HG03103 (cell line): Measurements from ENCODE around the gene PRMT7.
A peak's percentile ranks its signal among the peaks of the same experiment; 100 is the strongest.

ENCODE experiments used
- ATAC-seq: cut with Tn5 transposase; IDR thresholded peaks from one replicate; pipeline ENCODE4 v1.9.1; 2021; ENCODE audit warnings: low read depth; ENCODE audit not compliant: unreplicated experiment

The PRMT7 gene

DNA sequence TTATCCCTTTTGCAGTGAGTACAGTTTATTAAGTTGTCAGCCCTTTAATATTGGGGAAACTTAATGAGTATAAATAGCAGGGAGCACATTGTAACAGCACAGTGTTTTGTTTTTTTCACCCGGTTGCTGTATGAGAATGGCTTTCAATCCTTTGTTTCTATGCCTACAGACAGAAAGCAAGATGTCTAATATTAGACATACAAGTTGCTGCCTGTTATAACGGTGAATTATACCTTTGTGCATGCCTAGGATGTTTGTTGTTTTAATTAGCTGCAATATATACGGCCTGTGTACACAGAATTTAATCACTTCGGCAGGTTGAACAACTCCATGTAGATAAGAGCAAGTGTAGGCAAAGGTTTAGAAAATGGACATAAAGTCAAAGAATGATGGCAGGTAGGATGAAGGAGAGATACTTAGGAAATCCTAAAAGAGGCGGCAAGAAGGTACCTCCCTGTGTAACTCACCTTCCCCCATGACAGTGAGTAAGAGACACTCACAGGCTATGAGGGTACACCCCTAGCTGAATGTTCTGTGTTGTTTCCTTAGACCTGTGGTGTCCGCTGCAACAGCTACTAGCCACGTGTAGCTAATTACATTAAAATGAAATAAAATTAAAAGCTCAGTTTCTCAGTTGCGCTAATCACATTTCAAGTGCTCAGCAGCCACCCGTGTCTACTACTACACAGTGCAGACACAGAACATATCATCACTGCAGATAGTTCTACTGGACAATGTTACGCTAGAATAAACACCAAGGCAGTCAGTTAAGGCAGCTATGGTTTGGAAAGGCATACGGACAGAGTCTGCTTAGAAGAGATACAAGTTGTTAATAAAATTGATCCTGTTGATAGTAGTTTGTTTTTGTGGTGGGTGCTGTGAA lies 11.0 kb upstream of the PRMT7 start:
- ATAC-seq = no peak

- ATAC-seq = no peak
These were observed 9.9 kb upstream of the PRMT7 start for GRCh38 chr16:68300734-68301459.

DNA sequence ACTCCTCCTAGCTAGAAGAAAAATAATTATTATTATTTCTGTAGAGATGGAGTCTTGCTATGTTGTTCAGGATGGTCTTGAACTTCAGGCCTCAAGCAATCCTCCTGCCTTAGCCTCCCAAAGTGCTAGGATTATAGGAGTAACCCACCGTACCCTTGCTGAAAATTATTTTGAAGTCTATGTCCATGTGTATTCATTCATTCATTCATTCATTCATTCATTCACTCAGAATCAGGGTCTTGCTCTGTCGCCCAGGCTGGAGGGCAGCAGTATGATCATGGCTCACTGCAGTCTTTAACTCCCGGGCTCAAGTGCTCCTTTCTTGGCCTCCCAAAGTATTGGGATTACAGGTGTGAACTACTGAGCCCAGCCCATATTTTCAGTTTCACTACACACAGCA lies 4.2 kb upstream of the PRMT7 start:
- no peak for ATAC-seq

DNA sequence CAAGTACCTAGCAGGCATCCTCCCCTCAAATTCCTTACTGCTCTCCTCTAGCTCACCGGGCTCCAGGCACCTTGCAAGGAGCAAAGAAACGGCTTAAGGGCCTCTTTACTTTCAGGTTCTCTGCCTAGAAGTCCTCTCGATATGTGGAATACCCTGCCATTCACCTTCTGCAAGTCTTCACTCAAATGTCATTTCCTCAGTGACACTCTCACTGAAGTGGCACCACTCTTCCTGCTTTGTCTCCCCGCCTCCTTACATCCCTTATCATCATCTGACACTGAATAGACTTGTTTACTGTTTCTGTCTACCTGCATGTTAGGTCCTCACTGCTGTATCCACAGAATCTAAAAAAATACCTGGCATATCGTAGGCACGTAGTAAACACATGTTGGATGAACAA lies 1.0 kb upstream of the PRMT7 start:
- no peak for ATAC-seq

DNA sequence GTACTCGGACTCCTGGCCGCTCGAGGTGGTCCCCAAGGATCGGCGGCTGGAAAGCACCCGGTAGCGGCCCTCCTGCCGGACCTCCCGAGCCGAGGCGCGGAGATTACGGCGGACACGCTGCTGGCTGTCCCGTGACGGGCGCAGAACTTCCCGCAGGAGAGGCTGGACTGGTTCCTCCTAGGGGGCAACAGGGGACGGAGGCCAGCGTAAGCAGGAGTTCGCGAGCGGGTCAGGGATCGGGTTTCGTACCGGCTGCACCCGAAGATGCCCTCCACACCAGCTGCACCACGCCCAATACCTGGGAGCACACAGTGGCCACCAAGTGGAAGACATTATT lies 414 bp upstream of the PRMT7 start:
- peak; percentile 29 for ATAC-seq

DNA sequence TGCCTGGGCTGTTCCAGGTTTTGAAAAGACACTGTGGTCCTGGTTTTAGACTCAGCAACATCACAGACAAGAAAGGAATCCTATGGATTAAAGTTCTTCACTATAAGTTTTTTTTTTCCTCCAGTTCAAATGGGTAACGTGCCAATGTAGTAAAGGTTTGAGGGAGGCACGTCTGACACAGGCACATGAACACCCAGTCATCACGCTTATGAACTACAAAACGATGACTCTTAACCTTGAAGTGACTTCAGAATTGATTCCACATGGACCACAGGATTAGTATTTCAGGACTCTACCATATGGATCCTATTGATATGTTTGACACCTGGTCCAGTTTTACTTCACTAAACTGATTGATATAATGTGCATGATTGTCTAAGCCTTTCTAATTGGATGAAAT lies 2.3 kb downstream of the PRMT7 start:
- no peak for ATAC-seq

DNA sequence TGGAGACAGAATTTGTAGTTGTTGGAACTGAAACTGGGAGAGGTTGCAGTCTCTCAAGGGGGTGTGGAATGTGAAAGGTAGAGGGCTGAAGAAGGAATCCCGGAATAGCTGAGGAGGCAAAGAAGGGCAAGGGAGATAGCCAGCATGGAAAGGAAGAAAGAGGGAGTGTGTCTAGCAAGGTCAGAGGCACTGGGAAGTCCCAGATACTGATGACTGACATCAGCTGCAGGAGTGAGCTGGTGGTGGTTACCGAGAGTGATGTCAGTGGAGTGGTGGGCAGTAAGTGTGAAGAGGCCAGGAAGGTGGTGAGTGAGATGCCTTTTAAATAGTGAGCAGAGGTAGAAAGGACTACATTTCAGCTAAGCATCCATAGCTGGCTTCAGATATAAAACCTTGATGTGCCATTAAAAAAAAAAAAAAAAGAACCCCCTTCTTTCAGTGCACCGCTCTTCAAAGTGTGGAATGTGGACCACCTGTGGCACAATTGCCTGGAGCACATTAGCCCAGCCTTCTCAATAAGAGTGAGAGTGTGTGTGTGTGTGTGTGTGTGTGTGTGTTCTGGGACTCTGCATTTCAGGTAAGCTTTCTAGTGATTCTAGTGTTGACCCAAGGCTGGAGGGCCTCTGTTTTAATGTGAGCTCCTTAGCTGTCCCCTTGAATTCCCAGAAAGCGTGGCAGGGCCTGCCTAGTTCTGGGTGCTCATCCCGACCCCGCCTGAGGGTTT lies 8.5 kb downstream of the PRMT7 start:
- no peak for ATAC-seq

GRCh38 chr16:68324336-68324735 lies 13.5 kb downstream of the PRMT7 start:
- no peak for ATAC-seq

DNA sequence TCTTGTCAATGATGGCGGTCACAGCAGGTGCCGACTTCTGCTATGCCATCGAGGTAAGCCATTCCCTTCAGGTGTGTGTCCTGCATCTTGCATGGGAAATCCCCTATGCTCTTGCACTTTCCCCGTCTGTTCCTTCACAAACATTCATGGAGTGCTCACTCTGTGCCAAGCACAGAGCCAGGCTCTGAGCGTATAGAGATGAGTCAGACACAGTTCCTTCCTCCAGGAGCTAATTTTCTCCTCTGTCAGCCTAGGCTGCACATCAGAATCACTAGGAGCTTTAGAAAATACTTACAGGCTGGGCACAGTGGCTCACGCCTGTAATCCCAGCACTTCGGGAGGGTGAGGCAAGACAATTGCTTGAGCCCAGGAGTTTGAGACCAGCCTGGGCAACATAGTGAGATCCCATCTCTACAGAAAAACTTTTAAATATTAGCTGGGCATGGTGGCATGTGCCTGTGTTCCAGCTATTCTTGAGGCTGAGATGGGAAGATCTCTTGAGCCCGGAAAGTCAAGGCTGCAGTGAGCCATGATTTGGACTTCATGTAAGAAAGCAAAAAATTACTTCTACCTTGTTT lies 14.1 kb downstream of the PRMT7 start:
- no peak for ATAC-seq

- no peak for ATAC-seq
These were observed 17.5 kb downstream of the PRMT7 start for GRCh38 chr16:68328151-68328859.

- no peak for ATAC-seq
These were observed 18.1 kb downstream of the PRMT7 start for GRCh38 chr16:68328860-68329390.

GRCh38 chr16:68331879-68332410 lies 21.1 kb downstream of the PRMT7 start:
- ATAC-seq = no peak

- ATAC-seq = no peak
These were observed 21.7 kb downstream of the PRMT7 start for GRCh38 chr16:68332411-68333121.

DNA sequence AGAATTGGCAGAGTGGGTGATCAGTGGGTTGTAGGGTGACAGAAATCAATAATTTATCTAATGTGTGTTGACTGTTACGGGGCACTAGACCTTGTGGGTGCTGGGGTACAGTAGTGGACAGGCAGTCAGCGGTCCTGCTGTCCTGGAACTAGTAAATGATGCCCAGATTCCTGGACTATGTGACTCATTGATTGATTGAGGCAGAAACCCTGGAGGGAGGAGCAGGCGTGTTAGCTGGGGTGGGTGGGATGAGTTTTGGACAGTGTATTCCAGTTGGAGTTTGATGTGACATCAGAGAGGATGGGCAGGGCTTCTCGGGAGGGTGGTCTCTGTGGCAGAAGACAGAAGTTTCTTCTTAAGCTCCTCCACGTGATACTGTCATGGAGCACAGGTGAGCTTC lies 24.4 kb downstream of the PRMT7 start:
- no peak for ATAC-seq

- no peak for ATAC-seq
These were observed 27.7 kb downstream of the PRMT7 start for GRCh38 chr16:68338326-68339119.

DNA sequence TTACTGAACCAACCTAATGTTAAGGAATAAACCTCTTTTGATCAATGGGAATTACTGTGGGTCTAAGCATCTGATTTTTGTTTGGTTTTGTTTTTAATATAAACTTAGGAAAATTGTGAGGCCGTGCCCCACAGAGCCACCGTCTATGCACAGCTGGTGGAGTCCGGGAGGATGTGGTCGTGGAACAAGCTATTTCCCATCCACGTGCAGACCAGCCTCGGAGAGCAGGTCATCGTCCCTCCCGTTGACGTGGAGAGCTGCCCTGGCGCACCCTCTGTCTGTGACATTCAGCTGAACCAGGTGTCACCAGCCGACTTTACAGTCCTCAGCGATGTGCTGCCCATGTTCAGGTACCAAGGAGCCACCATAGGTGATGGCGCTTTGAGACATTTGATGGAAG lies 28.4 kb downstream of the PRMT7 start:
- no peak for ATAC-seq

DNA sequence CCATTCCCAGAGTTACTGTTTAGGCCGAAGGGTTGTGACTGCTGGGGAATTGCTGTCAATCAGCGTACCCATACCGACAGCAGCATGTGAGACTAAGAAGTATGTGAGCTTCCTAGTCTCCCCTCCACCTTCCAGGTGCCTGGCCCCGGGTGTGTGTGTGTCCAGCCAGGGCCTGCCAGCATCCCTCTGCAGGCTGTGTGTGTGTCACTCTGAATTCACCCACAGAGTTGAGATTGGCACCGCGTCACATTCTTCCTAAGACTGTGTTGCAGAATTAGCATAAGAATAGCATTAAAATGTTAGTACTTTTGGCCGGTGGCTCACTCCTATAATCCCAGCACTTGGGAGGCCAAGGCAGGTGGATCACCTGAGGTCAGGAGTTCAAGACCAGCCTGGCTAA lies 31.8 kb downstream of the PRMT7 start:
- ATAC-seq = no peak

- ATAC-seq = no peak
These were observed 32.3 kb downstream of the PRMT7 start for GRCh38 chr16:68343137-68343536.

- ATAC-seq = no peak
These were observed 33.4 kb downstream of the PRMT7 start for GRCh38 chr16:68344252-68344651.
